K562 (cell line): ENCODE results near the gene RAB6C. TPM values are rescaled to one million over a fixed set of nuclear protein-coding genes. Genes with fewer than 3 reads are reported as not detected.
"Not testable (repeated sequence)": the region's sequence is repeated elsewhere in the genome, so short reads cannot be mapped to it uniquely, and the experiment has no call there.

Experiments
- ATAC-seq: fragments of 200-7000 bp; cut with Tn5 transposase; 3 replicates; pipeline ENCODE4 v1.9.1; 2020; ENCODE audit warnings: moderate library complexity
- BruUV-seq: library from RNA; stranded (reverse); fragments of 400-500 nt; replicated peaks from 2 replicates; lab custom pipeline; 2021; lab: Mats Ljungman, UMichigan
- CTCF ChIA-PET: fragments of 300-600 bp; formaldehyde crosslinking; extraction: SDS; loops from one replicate; lab custom pipeline; 2021; ENCODE audit warnings: low intra/inter-chr PET ratio; lab: Yijun Ruan, JAX
- POLR2A ChIA-PET: fragments of 300-600, 350-650 bp; sonication (Branson Sonifier 250); formaldehyde crosslinking; extraction: SDS; loops from one replicate; lab custom pipeline; 2021; ENCODE audit warnings: antibody characterized with exemption, inconsistent platforms; lab: Yijun Ruan, JAX
- DNase-seq, 4 experiments: peaks; one replicate each; pipeline versions ENCODE4 v3.0.0 to v3.0.0-alpha.2; 2011 to 2018; ENCODE audit warnings: low spot score in 3 of 4, mixed read lengths in 3 of 4; ENCODE audit errors: extremely low read depth in 1 of 4
- FAIRE-seq: peaks from 2 replicates; lab custom pipeline; 2011; peaks lifted over from hg19 to GRCh38; lab: Jason Lieb, UNC
- H2AFZ ChIP-seq: 2 replicates; pipeline ENCODE4 v1.6.0; 2011; ENCODE audit warnings: low read depth, low read length, control low read depth, inconsistent platforms
- H3K27ac ChIP-seq: fragments of 200-600 bp; 3 replicates; pipeline ENCODE4 v1.8.0; 2011; ENCODE audit warnings: low read depth, mild to moderate bottlenecking, control low read depth, inconsistent platforms, low read length, moderate library complexity, mixed read lengths; ENCODE audit errors: extremely low read depth
- H3K27me3 ChIP-seq, 2 experiments: fragments of 300-600 bp in 1 of 2; 2 replicates in 1 of 2; 3 replicates in 1 of 2; pipeline versions ENCODE4 v1.6.0 to v1.8.0; 2011; ENCODE audit warnings: inconsistent platforms in 2 of 2, low read length in 2 of 2, mild to moderate bottlenecking in 1 of 2, mixed read lengths in 1 of 2, moderate library complexity in 1 of 2; ENCODE audit not compliant: control insufficient read depth in 2 of 2, insufficient read depth in 2 of 2
- H3K36me3 ChIP-seq: fragments of 300-600 bp; 3 replicates; pipeline ENCODE4 v1.8.0; 2011; ENCODE audit warnings: mild to moderate bottlenecking, low read length, inconsistent platforms; ENCODE audit not compliant: control insufficient read depth, insufficient read depth
- H3K4me1 ChIP-seq, 2 experiments: fragments of 200-600 bp in 1 of 2; replicated peaks in 1 of 2; 2 replicates in 1 of 2; 3 replicates in 1 of 2; pipeline versions ENCODE4 v1.5.1 to v1.8.0; 2011; ENCODE audit warnings: inconsistent platforms in 2 of 2, low read length in 2 of 2, mild to moderate bottlenecking in 1 of 2, mixed read lengths in 1 of 2, moderate library complexity in 1 of 2; ENCODE audit not compliant: control insufficient read depth in 2 of 2, insufficient read depth in 2 of 2
- H3K4me2 ChIP-seq: 2 replicates; pipeline ENCODE4 v1.6.1; 2011; ENCODE audit warnings: low read length, control low read depth, inconsistent platforms, mixed read lengths; ENCODE audit not compliant: insufficient read depth
- H3K4me3 ChIP-seq: fragments of 200-600 bp; sonication (generic), shearing (Covaris generic); 2 replicates; pipeline ENCODE4 v1.5.1; 2016; ENCODE audit warnings: control low read depth, inconsistent platforms
- H3K79me2 ChIP-seq: fragments of 200-600 bp; 3 replicates; pipeline ENCODE4 v1.8.0; 2011; ENCODE audit warnings: low read length, inconsistent platforms; ENCODE audit not compliant: control insufficient read depth, insufficient read depth
- H3K9ac ChIP-seq, 2 experiments: 2 replicates each; pipeline versions ENCODE4 v1.6.0 to v1.6.1; 2011; ENCODE audit warnings: low read depth in 2 of 2, low read length in 2 of 2, control low read depth in 1 of 2, inconsistent platforms in 1 of 2, mild to moderate bottlenecking in 1 of 2, mixed read lengths in 1 of 2; ENCODE audit not compliant: insufficient read depth in 1 of 2
- H3K9me1 ChIP-seq: one replicate; pipeline ENCODE4 v1.6.0; 2011; ENCODE audit warnings: inconsistent platforms, mild to moderate bottlenecking, low read length, moderate library complexity; ENCODE audit not compliant: control insufficient read depth, insufficient read depth
- H3K9me3 ChIP-seq: replicated peaks from 2 replicates; pipeline ENCODE4 v1.5.1; 2011; ENCODE audit warnings: low read depth, low read length, inconsistent platforms; ENCODE audit not compliant: control insufficient read depth, insufficient read depth
- H4K20me1 ChIP-seq: replicated peaks from 2 replicates; pipeline ENCODE4 v1.6.1; 2011; ENCODE audit warnings: low read length, inconsistent platforms, mixed read lengths; ENCODE audit not compliant: control insufficient read depth, insufficient read depth
- WGBS: fragments of 100-300 bp; shearing (Covaris generic); methylation state at CpG from one replicate; pipeline ENCODE4 v1.1.6; 2016; ENCODE audit warnings: low coverage, mixed read lengths; ENCODE audit not compliant: insufficient coverage; ENCODE audit errors: missing lambda C conversion rate; 5-methylcytosine and 5-hydroxymethylcytosine counted together
- in situ Hi-C: fragments of 300-500 bp; cut with MboI; formaldehyde crosslinking; loops from 4 replicates; pipeline ENCODE4 v1.15.0; 2018; ENCODE audit warnings: inconsistent platforms, mixed read lengths
- intact Hi-C: fragments of 100-400 bp; cut with micrococcal nuclease; formaldehyde crosslinking; loops from 2 replicates; pipeline ENCODE4 v1.14.2; 2022
- polyA plus RNA-seq, 8 experiments: library from polyadenylated mRNA; depleted of rRNA in 4 of 8; stranded (reverse) in 5 of 8; unstranded in 3 of 8; fragments of >200 nt; fragmentation: Nextera tagmentation in 2 of 8; fragmentation: Illumina TruSeq in 1 of 8; extraction: Ambion mirVana in 2 of 8; extraction: Trizol in 1 of 8; gene quantifications; 2 replicates each; pipeline versions ENCODE4 v1.2.1 to v1.2.3, GENCODE V29; 2011 to 2014; ENCODE audit warnings: inconsistent platforms in 1 of 8, missing spikeins in 1 of 8
- total RNA-seq, 7 experiments: library from RNA; depleted of rRNA in 6 of 7; stranded (reverse); fragments of >200 nt in 6 of 7; fragmentation: Illumina TruSeq in 2 of 7; extraction: Trizol in 2 of 7; gene quantifications; 2 replicates each; pipeline versions ENCODE4 v1.2.1 to v1.2.3, GENCODE V29; 2011 to 2021; ENCODE audit warnings: low replicate concordance in 1 of 7

The RAB6C gene
- total and polyA plus RNA-seq, 9 of the 15 experiments (the other 6 are each of a cell fraction or from before 2014, with no cell fraction given) = not detected

DNA sequence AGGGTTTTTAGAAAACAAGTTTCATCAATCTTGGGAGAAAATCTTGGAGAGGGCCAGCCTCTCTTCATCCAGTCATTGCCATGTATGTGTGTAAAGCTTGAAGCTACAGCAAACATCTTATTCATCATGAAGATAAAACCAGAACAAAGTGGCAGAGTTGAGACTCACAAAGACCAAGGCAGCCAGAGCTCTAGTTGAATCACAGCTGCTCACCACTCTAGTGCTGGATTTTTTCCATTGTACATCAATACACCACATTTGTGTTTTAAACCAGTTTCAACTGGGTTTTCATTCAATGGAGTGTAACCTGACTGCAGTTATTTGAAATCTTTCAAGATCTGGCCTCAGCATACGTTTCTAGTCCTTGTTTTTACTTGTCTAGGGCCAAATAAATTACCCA lies 40.6 kb downstream of the RAB6C start:
- DNase-seq, POLR2A ChIA-PET, FAIRE-seq, in situ Hi-C loops, H3K27ac ChIP-seq, H2AFZ ChIP-seq, H3K9me3 ChIP-seq, H4K20me1 ChIP-seq, CTCF ChIA-PET, H3K9me1 ChIP-seq, intact Hi-C loops, BruUV-seq, H3K36me3 ChIP-seq, H3K4me2 ChIP-seq, H3K4me1 ChIP-seq, ATAC-seq, H3K4me3 ChIP-seq, H3K79me2 ChIP-seq, H3K27me3 ChIP-seq, H3K9ac ChIP-seq: not testable (repeated sequence)
- 0% methylated on average over 1 of the region's 1 CpG for WGBS

DNA sequence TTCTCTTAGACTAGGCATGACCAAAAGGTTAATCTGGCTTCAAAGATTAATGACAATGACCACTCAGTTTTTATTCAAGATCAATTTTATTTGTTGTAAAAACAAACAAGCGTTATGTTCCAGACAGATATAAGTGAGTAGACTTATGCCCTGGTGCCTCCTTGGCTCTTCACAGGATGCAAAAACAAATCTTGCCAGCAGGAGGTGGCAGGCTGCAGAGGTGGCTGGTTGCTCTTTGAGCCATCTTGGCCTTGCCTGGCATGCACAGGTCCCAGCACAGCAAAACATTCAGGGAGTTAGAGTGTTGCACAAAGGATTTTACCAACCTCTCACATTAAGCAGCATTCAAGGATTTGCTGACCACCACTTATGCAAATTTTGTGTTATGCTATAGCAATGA lies 46.5 kb downstream of the RAB6C start:
- H3K4me1 ChIP-seq, H3K9me3 ChIP-seq, H3K79me2 ChIP-seq, POLR2A ChIA-PET, DNase-seq, H3K27ac ChIP-seq, H3K4me3 ChIP-seq, H3K9ac ChIP-seq, H4K20me1 ChIP-seq, BruUV-seq, H3K27me3 ChIP-seq, H2AFZ ChIP-seq, H3K36me3 ChIP-seq, H3K9me1 ChIP-seq, in situ Hi-C loops, FAIRE-seq, H3K4me2 ChIP-seq, CTCF ChIA-PET, intact Hi-C loops, ATAC-seq: not testable (repeated sequence)
- WGBS = 0% methylated on average over 1 of the region's 1 CpG

Other genes with a start within 250 kb of the RAB6C start
- 0.23 and 0.33 TPM in 2 replicates for gene POTEF, start 149.6 kb downstream of the RAB6C start, total RNA-seq (2014; rRNA removed)
- 0.38 and 0.51 TPM in 2 replicates for gene POTEF, start 149.6 kb downstream of the RAB6C start, total RNA-seq (2014; rRNA removed; fragmentation: Illumina TruSeq; extraction: Trizol)
- gene POTEF, start 149.6 kb downstream of the RAB6C start, total RNA-seq (2015; rRNA removed; fragmentation: Illumina TruSeq; extraction: Trizol) = 0.33 and 0.41 TPM in 2 replicates
- 2.1 and 2.2 TPM in 2 replicates for gene POTEF, start 149.6 kb downstream of the RAB6C start, total RNA-seq (2021)
- 0.09 and 0.15 TPM in 2 replicates for gene POTEF, start 149.6 kb downstream of the RAB6C start, polyA plus RNA-seq (2011; rRNA removed)
- 0.25 and 0.26 TPM in 2 replicates for gene POTEF, start 149.6 kb downstream of the RAB6C start, polyA plus RNA-seq (2014; fragmentation: Illumina TruSeq; extraction: Trizol)
- under 1 TPM in 1 of 2 experiments, not detected in 1; 0.04 TPM for gene POTEF, start 149.6 kb downstream of the RAB6C start, polyA plus RNA-seq (2014; fragmentation: Nextera tagmentation; extraction: Ambion mirVana)
- 0.18 and 0.28 TPM in 2 replicates for gene POTEF, start 149.6 kb downstream of the RAB6C start, polyA plus RNA-seq (2014; rRNA removed)
- gene CCDC74B, start 165.4 kb downstream of the RAB6C start, total RNA-seq (2014; rRNA removed) = 0.59 and 0.65 TPM in 2 replicates
- 0.11 and 0.19 TPM in 2 replicates for gene CCDC74B, start 165.4 kb downstream of the RAB6C start, total RNA-seq (2014; rRNA removed; fragmentation: Illumina TruSeq; extraction: Trizol)
- gene CCDC74B, start 165.4 kb downstream of the RAB6C start, total RNA-seq (2015; rRNA removed; fragmentation: Illumina TruSeq; extraction: Trizol) = 0.25 and 0.57 TPM in 2 replicates
- gene CCDC74B, start 165.4 kb downstream of the RAB6C start, total RNA-seq (2021) = 1.0 and 1.4 TPM in 2 replicates
- gene CCDC74B, start 165.4 kb downstream of the RAB6C start, polyA plus RNA-seq (2011; rRNA removed) = 1.2 and 2.1 TPM in 2 replicates
- gene CCDC74B, start 165.4 kb downstream of the RAB6C start, polyA plus RNA-seq (2014; fragmentation: Illumina TruSeq; extraction: Trizol) = 0.28 and 0.45 TPM in 2 replicates
- gene CCDC74B, start 165.4 kb downstream of the RAB6C start, polyA plus RNA-seq (2014; fragmentation: Nextera tagmentation; extraction: Ambion mirVana) = under 1 TPM in 1 of 2 experiments, not detected in 1; 0.04 TPM
- 1.5 and 1.6 TPM in 2 replicates for gene CCDC74B, start 165.4 kb downstream of the RAB6C start, polyA plus RNA-seq (2014; rRNA removed)
- gene SMPD4, start 201.9 kb downstream of the RAB6C start, total RNA-seq (2014; rRNA removed) = 46.6 and 61.6 TPM in 2 replicates
- 25.7 and 26.0 TPM in 2 replicates for gene SMPD4, start 201.9 kb downstream of the RAB6C start, total RNA-seq (2014; rRNA removed; fragmentation: Illumina TruSeq; extraction: Trizol)
- 35.7 and 39.6 TPM in 2 replicates for gene SMPD4, start 201.9 kb downstream of the RAB6C start, total RNA-seq (2015; rRNA removed; fragmentation: Illumina TruSeq; extraction: Trizol)
- 108 and 123 TPM in 2 replicates for gene SMPD4, start 201.9 kb downstream of the RAB6C start, total RNA-seq (2021)
- 33.4 and 80.6 TPM in 2 replicates for gene SMPD4, start 201.9 kb downstream of the RAB6C start, polyA plus RNA-seq (2011; rRNA removed)
- 79.3 and 102 TPM in 2 replicates for gene SMPD4, start 201.9 kb downstream of the RAB6C start, polyA plus RNA-seq (2014; fragmentation: Illumina TruSeq; extraction: Trizol)
- gene SMPD4, start 201.9 kb downstream of the RAB6C start, polyA plus RNA-seq (2014; fragmentation: Nextera tagmentation; extraction: Ambion mirVana) = 1 to 10 TPM; 7.5 to 8.8 TPM
- gene SMPD4, start 201.9 kb downstream of the RAB6C start, polyA plus RNA-seq (2014; rRNA removed) = 65.1 and 71.4 TPM in 2 replicates
- 435 and 624 TPM in 2 replicates for gene MZT2B, start 202.6 kb downstream of the RAB6C start, total RNA-seq (2014; rRNA removed)
- gene MZT2B, start 202.6 kb downstream of the RAB6C start, total RNA-seq (2014; rRNA removed; fragmentation: Illumina TruSeq; extraction: Trizol) = 15.9 and 19.3 TPM in 2 replicates
- gene MZT2B, start 202.6 kb downstream of the RAB6C start, total RNA-seq (2015; rRNA removed; fragmentation: Illumina TruSeq; extraction: Trizol) = 102 and 115 TPM in 2 replicates
- 379 and 394 TPM in 2 replicates for gene MZT2B, start 202.6 kb downstream of the RAB6C start, total RNA-seq (2021)
- 114 and 170 TPM in 2 replicates for gene MZT2B, start 202.6 kb downstream of the RAB6C start, polyA plus RNA-seq (2011; rRNA removed)
- gene MZT2B, start 202.6 kb downstream of the RAB6C start, polyA plus RNA-seq (2014; fragmentation: Illumina TruSeq; extraction: Trizol) = 12.5 and 57.0 TPM in 2 replicates
- 1 to 10 TPM; 5.1 to 9.3 TPM for gene MZT2B, start 202.6 kb downstream of the RAB6C start, polyA plus RNA-seq (2014; fragmentation: Nextera tagmentation; extraction: Ambion mirVana)
- 321 and 383 TPM in 2 replicates for gene MZT2B, start 202.6 kb downstream of the RAB6C start, polyA plus RNA-seq (2014; rRNA removed)
- gene TUBA3E, start 218.8 kb downstream of the RAB6C start, total RNA-seq (2014; rRNA removed) = 0.14 and 0.41 TPM in 2 replicates
- 0.10 TPM in 1 of 2 replicates, not detected in the other for gene TUBA3E, start 218.8 kb downstream of the RAB6C start, total RNA-seq (2014; rRNA removed; fragmentation: Illumina TruSeq; extraction: Trizol)
- 0.15 and 0.25 TPM in 2 replicates for gene TUBA3E, start 218.8 kb downstream of the RAB6C start, total RNA-seq (2015; rRNA removed; fragmentation: Illumina TruSeq; extraction: Trizol)
- not detected in 2 replicates for gene TUBA3E, start 218.8 kb downstream of the RAB6C start, total RNA-seq (2021)
- 0.11 and 0.26 TPM in 2 replicates for gene TUBA3E, start 218.8 kb downstream of the RAB6C start, polyA plus RNA-seq (2011; rRNA removed)
- gene TUBA3E, start 218.8 kb downstream of the RAB6C start, polyA plus RNA-seq (2014; fragmentation: Illumina TruSeq; extraction: Trizol) = 0.22 and 0.30 TPM in 2 replicates
- under 1 TPM in 1 of 2 experiments, not detected in 1; 0.13 TPM for gene TUBA3E, start 218.8 kb downstream of the RAB6C start, polyA plus RNA-seq (2014; fragmentation: Nextera tagmentation; extraction: Ambion mirVana)
- 0.09 and 0.12 TPM in 2 replicates for gene TUBA3E, start 218.8 kb downstream of the RAB6C start, polyA plus RNA-seq (2014; rRNA removed)